K562 (cell line): ENCODE results near the gene TRAF7. TPM values are rescaled to one million over a fixed set of nuclear protein-coding genes. Genes with fewer than 3 reads are reported as not detected.

Source experiments
- BRD4 ChIP-seq: fragments of 200-600 bp; sonication (generic); IDR thresholded peaks from 2 replicates; pipeline ENCODE4 v1.6.1; 2017; ENCODE audit warnings: inconsistent platforms
- BRF1 ChIP-seq: IDR thresholded peaks from 3 replicates; pipeline ENCODE4 v1.6.1; 2011; ENCODE audit warnings: borderline replicate concordance, mild to moderate bottlenecking; ENCODE audit not compliant: insufficient read length; ENCODE audit errors: extremely low read depth
- EP400 ChIP-seq: fragments of 450-650 bp; IDR thresholded peaks from 2 replicates; pipeline ENCODE4 v1.6.1; 2017; ENCODE audit warnings: antibody characterized with exemption, mild to moderate bottlenecking, moderate library complexity
- HLTF ChIP-seq: fragments of 450-650 bp; IDR thresholded peaks from 2 replicates; pipeline ENCODE4 v1.6.1; 2016
- MYNN ChIP-seq, 2 experiments: sonication (generic); formaldehyde crosslinking in 1 of 2; IDR thresholded peaks; 2 replicates each; pipeline versions ENCODE4 v1.5.0 to v1.6.1; 2016 to 2020; ENCODE audit warnings: antibody characterized with exemption in 1 of 2, missing genetic modification reagents in 1 of 2
- NUFIP1 ChIP-seq: fragments of 450-650 bp; IDR thresholded peaks from 2 replicates; pipeline ENCODE4 v1.6.1; 2018; ENCODE audit not compliant: partially characterized antibody
- PPARD ChIP-seq: fragments of 250-450 bp; sonication (Bioruptor Pico); IDR thresholded peaks from 2 replicates; pipeline ENCODE4 v1.8.0; 2022; ENCODE audit warnings: inconsistent platforms, mild to moderate bottlenecking, moderate library complexity
- SAP30 ChIP-seq: fragments of 200-600 bp; sonication (generic); IDR thresholded peaks from 2 replicates; pipeline ENCODE4 v1.6.1; 2012; ENCODE audit warnings: borderline replicate concordance, low read depth, mild to moderate bottlenecking, moderate library complexity, low read length, control low read depth, inconsistent platforms; ENCODE audit not compliant: insufficient read depth, poor library complexity, severe bottlenecking
- SIX5 ChIP-seq, 2 experiments: IDR thresholded peaks; 2 replicates each; pipeline ENCODE4 v1.6.1; 2011; ENCODE audit warnings: low read length in 2 of 2, borderline replicate concordance in 1 of 2, low read depth in 1 of 2, mild to moderate bottlenecking in 1 of 2, moderate library complexity in 1 of 2; ENCODE audit not compliant: insufficient read depth in 1 of 2
- ZBTB7A ChIP-seq: IDR thresholded peaks from 2 replicates; pipeline ENCODE4 v1.6.1; 2011; ENCODE audit warnings: low read depth, mild to moderate bottlenecking, low read length, moderate library complexity, borderline replicate concordance; ENCODE audit not compliant: control insufficient read depth
- ZNF347 ChIP-seq: fragments of 450-650 bp; formaldehyde crosslinking; IDR thresholded peaks from 2 replicates; pipeline ENCODE4 v1.4.0; 2020; ENCODE audit warnings: low read depth, mild to moderate bottlenecking, moderate library complexity
- polyA plus RNA-seq, 8 experiments: library from polyadenylated mRNA; depleted of rRNA in 4 of 8; stranded (reverse) in 5 of 8; unstranded in 3 of 8; fragments of >200 nt; fragmentation: Nextera tagmentation in 2 of 8; fragmentation: Illumina TruSeq in 1 of 8; extraction: Ambion mirVana in 2 of 8; extraction: Trizol in 1 of 8; gene quantifications; 2 replicates each; pipeline versions ENCODE4 v1.2.1 to v1.2.3, GENCODE V29; 2011 to 2014; ENCODE audit warnings: inconsistent platforms in 1 of 8, missing spikeins in 1 of 8
- total RNA-seq, 7 experiments: library from RNA; depleted of rRNA in 6 of 7; stranded (reverse); fragments of >200 nt in 6 of 7; fragmentation: Illumina TruSeq in 2 of 7; extraction: Trizol in 2 of 7; gene quantifications; 2 replicates each; pipeline versions ENCODE4 v1.2.1 to v1.2.3, GENCODE V29; 2011 to 2021; ENCODE audit warnings: low replicate concordance in 1 of 7
- TF ChIP-seq, protein P1 (sequence below): fragments of 200-400 bp; formaldehyde crosslinking; IDR thresholded peaks from 2 replicates; pipeline ENCODE4 v1.6.1; 2017; ENCODE audit warnings: mild to moderate bottlenecking, low read depth, low read length, moderate library complexity
- TF ChIP-seq, protein P2 (sequence below): fragments of 200-600 bp; sonication (generic); IDR thresholded peaks from one replicate; pipeline ENCODE4 v1.6.1; 2012; ENCODE audit warnings: mild to moderate bottlenecking, low read depth, low read length, inconsistent platforms

TRAF7 gene
- total and polyA plus RNA-seq, 9 of the 15 experiments (the other 6 are each of a cell fraction or from before 2014, with no cell fraction given): 1.1 to 113 (median 41.6) TPM

DNA sequence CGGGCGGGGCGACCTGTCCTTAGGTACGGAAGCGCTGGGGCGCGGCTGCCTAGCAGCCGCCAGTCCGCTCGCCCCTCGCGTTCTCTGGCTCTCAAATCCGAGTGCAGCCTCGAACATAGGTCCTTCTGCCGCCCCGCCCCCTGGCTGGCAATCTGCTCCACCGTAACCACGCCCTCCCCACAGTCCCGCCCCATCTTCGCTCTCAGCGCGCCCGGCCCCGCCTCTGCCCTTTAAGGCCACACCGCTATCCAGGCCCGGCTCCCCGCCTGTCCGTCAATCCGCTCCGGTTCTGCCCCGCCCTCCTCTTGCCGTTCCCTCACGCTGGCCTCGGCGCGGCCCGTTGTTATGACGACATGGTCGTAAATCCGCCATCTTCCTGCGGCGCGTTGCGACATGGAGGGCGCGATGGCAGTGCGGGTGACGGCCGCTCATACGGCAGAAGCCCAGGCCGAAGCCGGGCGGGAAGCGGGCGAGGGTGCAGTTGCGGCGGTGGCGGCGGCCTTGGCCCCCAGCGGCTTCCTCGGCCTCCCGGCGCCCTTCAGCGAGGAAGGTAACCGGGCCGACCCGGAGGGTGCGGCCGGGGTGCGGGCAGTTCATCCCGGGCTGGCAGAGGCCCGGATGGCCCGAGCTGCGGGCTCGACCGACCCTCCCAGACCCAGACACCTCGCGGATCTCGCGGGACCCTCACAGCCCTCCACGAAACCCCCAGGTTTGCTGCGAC, 67.8 kb downstream of the TRAF7 start, which contains the start of gene E4F1 (continued):
- TF ChIP-seq, protein P1, sequence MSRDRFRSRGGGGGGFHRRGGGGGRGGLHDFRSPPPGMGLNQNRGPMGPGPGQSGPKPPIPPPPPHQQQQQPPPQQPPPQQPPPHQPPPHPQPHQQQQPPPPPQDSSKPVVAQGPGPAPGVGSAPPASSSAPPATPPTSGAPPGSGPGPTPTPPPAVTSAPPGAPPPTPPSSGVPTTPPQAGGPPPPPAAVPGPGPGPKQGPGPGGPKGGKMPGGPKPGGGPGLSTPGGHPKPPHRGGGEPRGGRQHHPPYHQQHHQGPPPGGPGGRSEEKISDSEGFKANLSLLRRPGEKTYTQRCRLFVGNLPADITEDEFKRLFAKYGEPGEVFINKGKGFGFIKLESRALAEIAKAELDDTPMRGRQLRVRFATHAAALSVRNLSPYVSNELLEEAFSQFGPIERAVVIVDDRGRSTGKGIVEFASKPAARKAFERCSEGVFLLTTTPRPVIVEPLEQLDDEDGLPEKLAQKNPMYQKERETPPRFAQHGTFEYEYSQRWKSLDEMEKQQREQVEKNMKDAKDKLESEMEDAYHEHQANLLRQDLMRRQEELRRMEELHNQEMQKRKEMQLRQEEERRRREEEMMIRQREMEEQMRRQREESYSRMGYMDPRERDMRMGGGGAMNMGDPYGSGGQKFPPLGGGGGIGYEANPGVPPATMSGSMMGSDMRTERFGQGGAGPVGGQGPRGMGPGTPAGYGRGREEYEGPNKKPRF: no peak
- TF ChIP-seq ZNF347 (no peak), BRF1 (no peak), NUFIP1 (no peak), HLTF (no peak), EP400 (peak; percentile 76; the same call in 1 of the 2 replicates), SIX5 (IDR thresholded peaks at IDR 0.05; ENCODE audit: borderline replicate concordance in 1 of 2, insufficient read depth in 1 of 2, low read depth in 1 of 2, low read length in 2 of 2) (no peak), BRD4 (no peak), SAP30 (peak; percentile 89), MYNN (IDR thresholded peaks at IDR 0.05) (no peak), MYNN (CRISPR knock-in tag; IDR thresholded peaks at IDR 0.05) (no peak), PPARD (CRISPR knock-in tag) (no peak), ZBTB7A (peak; percentile 36; the same call in 1 of the 2 replicates)
- TF ChIP-seq, protein P2, sequence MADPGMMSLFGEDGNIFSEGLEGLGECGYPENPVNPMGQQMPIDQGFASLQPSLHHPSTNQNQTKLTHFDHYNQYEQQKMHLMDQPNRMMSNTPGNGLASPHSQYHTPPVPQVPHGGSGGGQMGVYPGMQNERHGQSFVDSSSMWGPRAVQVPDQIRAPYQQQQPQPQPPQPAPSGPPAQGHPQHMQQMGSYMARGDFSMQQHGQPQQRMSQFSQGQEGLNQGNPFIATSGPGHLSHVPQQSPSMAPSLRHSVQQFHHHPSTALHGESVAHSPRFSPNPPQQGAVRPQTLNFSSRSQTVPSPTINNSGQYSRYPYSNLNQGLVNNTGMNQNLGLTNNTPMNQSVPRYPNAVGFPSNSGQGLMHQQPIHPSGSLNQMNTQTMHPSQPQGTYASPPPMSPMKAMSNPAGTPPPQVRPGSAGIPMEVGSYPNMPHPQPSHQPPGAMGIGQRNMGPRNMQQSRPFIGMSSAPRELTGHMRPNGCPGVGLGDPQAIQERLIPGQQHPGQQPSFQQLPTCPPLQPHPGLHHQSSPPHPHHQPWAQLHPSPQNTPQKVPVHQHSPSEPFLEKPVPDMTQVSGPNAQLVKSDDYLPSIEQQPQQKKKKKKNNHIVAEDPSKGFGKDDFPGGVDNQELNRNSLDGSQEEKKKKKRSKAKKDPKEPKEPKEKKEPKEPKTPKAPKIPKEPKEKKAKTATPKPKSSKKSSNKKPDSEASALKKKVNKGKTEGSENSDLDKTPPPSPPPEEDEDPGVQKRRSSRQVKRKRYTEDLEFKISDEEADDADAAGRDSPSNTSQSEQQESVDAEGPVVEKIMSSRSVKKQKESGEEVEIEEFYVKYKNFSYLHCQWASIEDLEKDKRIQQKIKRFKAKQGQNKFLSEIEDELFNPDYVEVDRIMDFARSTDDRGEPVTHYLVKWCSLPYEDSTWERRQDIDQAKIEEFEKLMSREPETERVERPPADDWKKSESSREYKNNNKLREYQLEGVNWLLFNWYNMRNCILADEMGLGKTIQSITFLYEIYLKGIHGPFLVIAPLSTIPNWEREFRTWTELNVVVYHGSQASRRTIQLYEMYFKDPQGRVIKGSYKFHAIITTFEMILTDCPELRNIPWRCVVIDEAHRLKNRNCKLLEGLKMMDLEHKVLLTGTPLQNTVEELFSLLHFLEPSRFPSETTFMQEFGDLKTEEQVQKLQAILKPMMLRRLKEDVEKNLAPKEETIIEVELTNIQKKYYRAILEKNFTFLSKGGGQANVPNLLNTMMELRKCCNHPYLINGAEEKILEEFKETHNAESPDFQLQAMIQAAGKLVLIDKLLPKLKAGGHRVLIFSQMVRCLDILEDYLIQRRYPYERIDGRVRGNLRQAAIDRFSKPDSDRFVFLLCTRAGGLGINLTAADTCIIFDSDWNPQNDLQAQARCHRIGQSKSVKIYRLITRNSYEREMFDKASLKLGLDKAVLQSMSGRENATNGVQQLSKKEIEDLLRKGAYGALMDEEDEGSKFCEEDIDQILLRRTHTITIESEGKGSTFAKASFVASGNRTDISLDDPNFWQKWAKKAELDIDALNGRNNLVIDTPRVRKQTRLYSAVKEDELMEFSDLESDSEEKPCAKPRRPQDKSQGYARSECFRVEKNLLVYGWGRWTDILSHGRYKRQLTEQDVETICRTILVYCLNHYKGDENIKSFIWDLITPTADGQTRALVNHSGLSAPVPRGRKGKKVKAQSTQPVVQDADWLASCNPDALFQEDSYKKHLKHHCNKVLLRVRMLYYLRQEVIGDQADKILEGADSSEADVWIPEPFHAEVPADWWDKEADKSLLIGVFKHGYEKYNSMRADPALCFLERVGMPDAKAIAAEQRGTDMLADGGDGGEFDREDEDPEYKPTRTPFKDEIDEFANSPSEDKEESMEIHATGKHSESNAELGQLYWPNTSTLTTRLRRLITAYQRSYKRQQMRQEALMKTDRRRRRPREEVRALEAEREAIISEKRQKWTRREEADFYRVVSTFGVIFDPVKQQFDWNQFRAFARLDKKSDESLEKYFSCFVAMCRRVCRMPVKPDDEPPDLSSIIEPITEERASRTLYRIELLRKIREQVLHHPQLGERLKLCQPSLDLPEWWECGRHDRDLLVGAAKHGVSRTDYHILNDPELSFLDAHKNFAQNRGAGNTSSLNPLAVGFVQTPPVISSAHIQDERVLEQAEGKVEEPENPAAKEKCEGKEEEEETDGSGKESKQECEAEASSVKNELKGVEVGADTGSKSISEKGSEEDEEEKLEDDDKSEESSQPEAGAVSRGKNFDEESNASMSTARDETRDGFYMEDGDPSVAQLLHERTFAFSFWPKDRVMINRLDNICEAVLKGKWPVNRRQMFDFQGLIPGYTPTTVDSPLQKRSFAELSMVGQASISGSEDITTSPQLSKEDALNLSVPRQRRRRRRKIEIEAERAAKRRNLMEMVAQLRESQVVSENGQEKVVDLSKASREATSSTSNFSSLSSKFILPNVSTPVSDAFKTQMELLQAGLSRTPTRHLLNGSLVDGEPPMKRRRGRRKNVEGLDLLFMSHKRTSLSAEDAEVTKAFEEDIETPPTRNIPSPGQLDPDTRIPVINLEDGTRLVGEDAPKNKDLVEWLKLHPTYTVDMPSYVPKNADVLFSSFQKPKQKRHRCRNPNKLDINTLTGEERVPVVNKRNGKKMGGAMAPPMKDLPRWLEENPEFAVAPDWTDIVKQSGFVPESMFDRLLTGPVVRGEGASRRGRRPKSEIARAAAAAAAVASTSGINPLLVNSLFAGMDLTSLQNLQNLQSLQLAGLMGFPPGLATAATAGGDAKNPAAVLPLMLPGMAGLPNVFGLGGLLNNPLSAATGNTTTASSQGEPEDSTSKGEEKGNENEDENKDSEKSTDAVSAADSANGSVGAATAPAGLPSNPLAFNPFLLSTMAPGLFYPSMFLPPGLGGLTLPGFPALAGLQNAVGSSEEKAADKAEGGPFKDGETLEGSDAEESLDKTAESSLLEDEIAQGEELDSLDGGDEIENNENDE: no peak
